H9 (cell line): ENCODE measurements around the gene WIPF1. TPM values are rescaled to one million over a fixed set of nuclear protein-coding genes. Genes with fewer than 3 reads are reported as not detected.

Experiments used
- DNase-seq: peaks from one replicate; pipeline ENCODE4 v3.0.0-alpha.2; 2017
- H2AFZ ChIP-seq: one replicate; pipeline ENCODE4 v1.6.1; 2013; ENCODE audit warnings: mild to moderate bottlenecking, low read length, control low read depth, moderate library complexity
- H2AK5ac ChIP-seq: 2 replicates; pipeline ENCODE4 v1.6.1; 2013; ENCODE audit warnings: low read length, control low read depth, mixed read lengths; ENCODE audit not compliant: insufficient read length
- H2BK120ac ChIP-seq: one replicate; pipeline ENCODE4 v1.6.1; 2013; ENCODE audit warnings: low read depth, mild to moderate bottlenecking, low read length, control low read depth, inconsistent platforms; ENCODE audit not compliant: poor library complexity, severe bottlenecking
- H2BK12ac ChIP-seq: 2 replicates; pipeline ENCODE4 v1.6.1; 2013; ENCODE audit warnings: low read length, control low read depth, mixed read lengths, low read depth; ENCODE audit not compliant: insufficient read length
- H2BK15ac ChIP-seq: 2 replicates; pipeline ENCODE4 v1.6.1; 2013; ENCODE audit warnings: low read depth, low read length, control low read depth
- H2BK20ac ChIP-seq: one replicate; pipeline ENCODE4 v1.6.1; 2013; ENCODE audit warnings: low read depth, mild to moderate bottlenecking, low read length, control low read depth, inconsistent platforms; ENCODE audit not compliant: poor library complexity, severe bottlenecking
- H2BK5ac ChIP-seq: 2 replicates; pipeline ENCODE4 v1.6.1; 2013; ENCODE audit warnings: low read length, control low read depth, mixed read lengths; ENCODE audit not compliant: insufficient read length
- H3K14ac ChIP-seq: 2 replicates; pipeline ENCODE4 v1.6.1; 2013; ENCODE audit warnings: low read length, control low read depth; ENCODE audit not compliant: insufficient read depth
- H3K18ac ChIP-seq: 2 replicates; pipeline ENCODE4 v1.6.1; 2013; ENCODE audit warnings: low read depth, mild to moderate bottlenecking, mixed read lengths, low read length, control low read depth; ENCODE audit not compliant: insufficient read length
- H3K23ac ChIP-seq: 2 replicates; pipeline ENCODE4 v1.6.1; 2013; ENCODE audit warnings: low read length, control low read depth, mixed read lengths, low read depth; ENCODE audit not compliant: insufficient read length
- H3K23me2 ChIP-seq: 2 replicates; pipeline ENCODE4 v1.6.1; 2013; ENCODE audit warnings: low read depth, mild to moderate bottlenecking, mixed read lengths, low read length, control low read depth; ENCODE audit not compliant: insufficient read length, poor library complexity, severe bottlenecking
- H3K27ac ChIP-seq: 2 replicates; pipeline ENCODE4 v1.5.1; 2013; ENCODE audit warnings: low read length, control low read depth, mixed read lengths, low read depth; ENCODE audit not compliant: insufficient read length
- H3K27me3 ChIP-seq: 2 replicates; pipeline ENCODE4 v1.6.1; 2013; ENCODE audit warnings: low read length, control low read depth, inconsistent platforms; ENCODE audit not compliant: insufficient read depth
- H3K4ac ChIP-seq: 2 replicates; pipeline ENCODE4 v1.6.1; 2013; ENCODE audit warnings: low read depth, mild to moderate bottlenecking, control low read depth, inconsistent platforms, low read length, moderate library complexity
- H3K4me1 ChIP-seq: 2 replicates; pipeline ENCODE4 v1.6.1; 2013; ENCODE audit warnings: low read length, control low read depth, inconsistent platforms; ENCODE audit not compliant: insufficient read depth
- H3K4me2 ChIP-seq: 2 replicates; pipeline ENCODE4 v1.6.1; 2013; ENCODE audit warnings: low read length, control low read depth, mixed read lengths; ENCODE audit not compliant: insufficient read length, insufficient read depth
- H3K56ac ChIP-seq: 2 replicates; pipeline ENCODE4 v1.6.1; 2013; ENCODE audit warnings: low read depth, mild to moderate bottlenecking, mixed read lengths, low read length, control low read depth; ENCODE audit not compliant: insufficient read length
- H3K79me1 ChIP-seq: 2 replicates; pipeline ENCODE4 v1.6.1; 2013; ENCODE audit warnings: low read depth, mild to moderate bottlenecking, moderate library complexity, low read length, control low read depth, inconsistent platforms; ENCODE audit not compliant: insufficient read depth, poor library complexity, severe bottlenecking
- H3K79me2 ChIP-seq: 2 replicates; pipeline ENCODE4 v1.6.1; 2013; ENCODE audit warnings: low read length, control low read depth, inconsistent platforms; ENCODE audit not compliant: insufficient read depth
- H3K9ac ChIP-seq: 2 replicates; pipeline ENCODE4 v1.6.1; 2013; ENCODE audit warnings: low read length, control low read depth, mixed read lengths; ENCODE audit not compliant: insufficient read length; ENCODE audit errors: extremely low read depth
- H3K9me3 ChIP-seq: one replicate; pipeline ENCODE4 v1.6.1; 2013; ENCODE audit warnings: low read depth, low read length, inconsistent platforms; ENCODE audit not compliant: control insufficient read depth
- H3T11ph ChIP-seq: one replicate; pipeline ENCODE4 v1.6.1; 2013; ENCODE audit warnings: mild to moderate bottlenecking, low read length, control low read depth, inconsistent platforms
- H4K20me1 ChIP-seq: one replicate; pipeline ENCODE4 v1.6.1; 2013; ENCODE audit not compliant: control insufficient read depth, insufficient read length, insufficient read depth
- H4K5ac ChIP-seq: 2 replicates; pipeline ENCODE4 v1.6.1; 2013; ENCODE audit warnings: low read depth, mild to moderate bottlenecking, mixed read lengths, low read length, control low read depth; ENCODE audit not compliant: insufficient read length
- H4K8ac ChIP-seq: replicated peaks from 2 replicates; pipeline ENCODE4 v1.6.1; 2013; ENCODE audit warnings: low read length, control low read depth, mixed read lengths, low read depth; ENCODE audit not compliant: insufficient read length
- H4K91ac ChIP-seq: 2 replicates; pipeline ENCODE4 v1.6.1; 2013; ENCODE audit warnings: low read depth, mild to moderate bottlenecking, moderate library complexity, mixed read lengths, low read length, control low read depth; ENCODE audit not compliant: insufficient read length
- H3K27ac Mint-ChIP-seq, 3 experiments: 2 replicates in 2 of 3; 3 replicates in 1 of 3; pipeline ENCODE4 v1.8.0; 2020 to 2021; ENCODE audit warnings: mixed read lengths in 3 of 3, mild to moderate bottlenecking in 1 of 3, moderate library complexity in 1 of 3
- H3K27me3 Mint-ChIP-seq: 2 replicates; pipeline ENCODE4 v1.8.0; 2021; ENCODE audit warnings: low read depth, mild to moderate bottlenecking, moderate library complexity, mixed read lengths
- H3K36me3 Mint-ChIP-seq, 3 experiments: 2 replicates in 2 of 3; 3 replicates in 1 of 3; pipeline ENCODE4 v1.8.0; 2020 to 2021; ENCODE audit warnings: low read depth in 3 of 3, mixed read lengths in 3 of 3; ENCODE audit not compliant: insufficient read depth in 1 of 3
- H3K4me1 Mint-ChIP-seq, 2 experiments: 2 replicates each; pipeline ENCODE4 v1.8.0; 2020; ENCODE audit warnings: mixed read lengths in 2 of 2
- H3K4me3 Mint-ChIP-seq, 2 experiments: 2 replicates in 1 of 2; 3 replicates in 1 of 2; pipeline ENCODE4 v1.8.0; 2020 to 2021; ENCODE audit warnings: mild to moderate bottlenecking in 2 of 2, mixed read lengths in 2 of 2, moderate library complexity in 1 of 2
- H3K9me3 Mint-ChIP-seq, 2 experiments: 2 replicates in 1 of 2; 3 replicates in 1 of 2; pipeline ENCODE4 v1.8.0; 2020; ENCODE audit warnings: mild to moderate bottlenecking in 2 of 2, mixed read lengths in 2 of 2, moderate library complexity in 1 of 2
- WGBS: extraction: QIAGEN DNeasy Blood & Tissue Kit; methylation state at CpG from one replicate; pipeline ENCODE4 v1.1.7; 2013; ENCODE audit warnings: missing lambda C conversion rate, low lambda C conversion rate, mixed read lengths; ENCODE audit not compliant: insufficient read length; ENCODE audit errors: extremely low coverage; 5-methylcytosine and 5-hydroxymethylcytosine counted together
- total RNA-seq: library from RNA; stranded (reverse); gene quantifications from 2 replicates; pipeline ENCODE4 v1.2.1, GENCODE V29; 2021
- TF ChIP-seq, protein P1 (sequence below): fragments of 200-600 bp; sonication (generic); conservative IDR thresholded peaks from 3 replicates; pipeline ENCODE4 v1.8.0; 2021; ENCODE audit warnings: antibody characterized with exemption, mild to moderate bottlenecking

WIPF1 gene
- total RNA-seq, 1 experiment from 2014 or later, result 5.1 TPM

GRCh38 chr2:174553811-174554493, 43.7 kb downstream of the WIPF1 start:
- no peak overlapping the region for H3T11ph ChIP-seq
- no peak overlapping the region for H4K91ac ChIP-seq
- no peak overlapping the region for H2BK20ac ChIP-seq
- H3K14ac ChIP-seq, result no peak overlapping the region
- H3K9me3 ChIP-seq, result no peaks in the 10 kb centered on the region
- H3K23me2 ChIP-seq, result no peaks in the 10 kb centered on the region
- no peak overlapping the region for H2BK15ac ChIP-seq
- no peaks in the 10 kb centered on the region for H3K4me1 ChIP-seq
- no peak for DNase-seq
- H3K9ac ChIP-seq, result no peak overlapping the region
- H2BK5ac ChIP-seq, result no peak overlapping the region
- no peaks in the 10 kb centered on the region for H4K20me1 ChIP-seq
- no peak overlapping the region for H4K8ac ChIP-seq
- H2AFZ ChIP-seq, result no peak overlapping the region
- H3K4ac ChIP-seq, result no peak overlapping the region
- no peak overlapping the region for H3K4me3 Mint-ChIP-seq
- H3K79me2 ChIP-seq, result no peaks in the 10 kb centered on the region
- H3K36me3 Mint-ChIP-seq, result peaks cover 2 to 7% (median 4%) of the 10 kb centered on the region in 3 experiments; a peak in 4 of 7 replicates
- no peaks in the 10 kb centered on the region for H3K27me3 ChIP-seq
- no peaks in the 10 kb centered on the region; the same call in none of the 2 replicates for H3K27me3 Mint-ChIP-seq
- H4K5ac ChIP-seq, result no peak overlapping the region
- TF ChIP-seq, protein P1, sequence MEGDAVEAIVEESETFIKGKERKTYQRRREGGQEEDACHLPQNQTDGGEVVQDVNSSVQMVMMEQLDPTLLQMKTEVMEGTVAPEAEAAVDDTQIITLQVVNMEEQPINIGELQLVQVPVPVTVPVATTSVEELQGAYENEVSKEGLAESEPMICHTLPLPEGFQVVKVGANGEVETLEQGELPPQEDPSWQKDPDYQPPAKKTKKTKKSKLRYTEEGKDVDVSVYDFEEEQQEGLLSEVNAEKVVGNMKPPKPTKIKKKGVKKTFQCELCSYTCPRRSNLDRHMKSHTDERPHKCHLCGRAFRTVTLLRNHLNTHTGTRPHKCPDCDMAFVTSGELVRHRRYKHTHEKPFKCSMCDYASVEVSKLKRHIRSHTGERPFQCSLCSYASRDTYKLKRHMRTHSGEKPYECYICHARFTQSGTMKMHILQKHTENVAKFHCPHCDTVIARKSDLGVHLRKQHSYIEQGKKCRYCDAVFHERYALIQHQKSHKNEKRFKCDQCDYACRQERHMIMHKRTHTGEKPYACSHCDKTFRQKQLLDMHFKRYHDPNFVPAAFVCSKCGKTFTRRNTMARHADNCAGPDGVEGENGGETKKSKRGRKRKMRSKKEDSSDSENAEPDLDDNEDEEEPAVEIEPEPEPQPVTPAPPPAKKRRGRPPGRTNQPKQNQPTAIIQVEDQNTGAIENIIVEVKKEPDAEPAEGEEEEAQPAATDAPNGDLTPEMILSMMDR, result no peak
- WGBS, result no CpG with 5 or more reads among the region's 5 CpGs
- H2AK5ac ChIP-seq, result no peak overlapping the region
- no peaks in the 10 kb centered on the region for H3K79me1 ChIP-seq
- H2BK12ac ChIP-seq, result no peak overlapping the region
- peaks cover 6 to 11% of the 10 kb centered on the region in 2 experiments for H3K9me3 Mint-ChIP-seq
- no peak overlapping the region for H3K27ac ChIP-seq
- H3K56ac ChIP-seq, result no peak overlapping the region
- H3K27ac Mint-ChIP-seq, result no peak overlapping the region
- H2BK120ac ChIP-seq, result no peak overlapping the region
- H3K18ac ChIP-seq, result no peak overlapping the region
- no peak overlapping the region for H3K23ac ChIP-seq
- H3K4me2 ChIP-seq, result no peak overlapping the region
- peaks cover 0 to 2% of the 10 kb centered on the region in 2 experiments; a peak in 1 of 4 replicates for H3K4me1 Mint-ChIP-seq
